Bronchial epithelial cell (primary cell): ENCODE data around the gene DOCK11. TPM values are rescaled to one million over a fixed set of nuclear protein-coding genes. Genes with fewer than 3 reads are reported as not detected.

Experiments
- DNase-seq: peaks from one replicate; pipeline ENCODE4 v3.0.0-alpha.2; 2010; ENCODE audit warnings: low read depth
- FAIRE-seq: peaks from 2 replicates; lab custom pipeline; 2011; peaks lifted over from hg19 to GRCh38; lab: Jason Lieb, UNC
- H3K27me3 ChIP-seq: 2 replicates; pipeline ENCODE4 v1.5.1; 2011; ENCODE audit warnings: low read length; ENCODE audit not compliant: control insufficient read depth, insufficient read depth
- H3K36me3 ChIP-seq: 2 replicates; pipeline ENCODE4 v1.5.1; 2011; ENCODE audit warnings: low read length; ENCODE audit not compliant: control insufficient read depth, insufficient read depth
- H3K4me3 ChIP-seq: 2 replicates; pipeline ENCODE4 v1.5.1; 2011; ENCODE audit warnings: mild to moderate bottlenecking, low read depth, low read length, control low read depth
- total RNA-seq: library from RNA; depleted of rRNA; stranded (reverse); fragments of >200 nt; gene quantifications from 2 replicates; pipeline ENCODE4 v1.2.1, GENCODE V29; 2014
- TF ChIP-seq, protein P1 (sequence below): IDR thresholded peaks from 2 replicates; pipeline ENCODE4 v1.5.1; 2011; ENCODE audit warnings: mild to moderate bottlenecking, moderate library complexity, low read length, control low read depth, inconsistent platforms; ENCODE audit not compliant: insufficient read depth, severe bottlenecking

DOCK11 gene
- total RNA-seq, 1 donor from 2014 or later, result 0.26 TPM

DNA sequence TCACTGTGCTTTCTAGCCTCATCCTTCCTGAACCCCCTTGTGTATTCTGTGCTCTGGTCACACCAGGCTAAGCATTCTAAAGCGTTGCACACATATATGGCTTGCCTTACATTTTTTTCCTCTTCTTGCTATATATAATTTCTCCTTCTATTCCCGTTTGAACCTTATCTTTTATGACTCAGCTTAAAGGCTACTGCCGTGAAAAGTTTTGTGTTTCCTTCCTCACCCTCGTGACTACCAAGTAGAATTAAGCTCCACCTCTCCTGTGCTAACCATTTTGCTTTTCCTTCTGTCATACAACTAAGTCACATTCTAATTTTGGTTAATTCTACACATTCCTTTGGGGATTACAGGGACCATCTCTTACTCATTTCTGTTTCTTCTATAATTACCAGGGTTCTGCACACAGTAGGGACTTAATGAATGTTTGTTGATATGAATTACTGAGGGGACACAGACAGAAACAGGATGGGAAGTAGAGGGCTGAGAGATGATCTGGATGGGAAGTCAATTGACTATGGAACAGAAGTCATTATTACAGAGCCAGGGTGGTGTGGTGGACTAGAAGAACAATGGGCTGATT, 67.1 kb downstream of the DOCK11 start:
- H3K36me3 ChIP-seq, result no peaks in the 10 kb centered on the region
- no peaks in the 10 kb centered on the region for H3K27me3 ChIP-seq
- DNase-seq, result peak; percentile 6
- H3K4me3 ChIP-seq, result no peak overlapping the region
- TF ChIP-seq, protein P1, sequence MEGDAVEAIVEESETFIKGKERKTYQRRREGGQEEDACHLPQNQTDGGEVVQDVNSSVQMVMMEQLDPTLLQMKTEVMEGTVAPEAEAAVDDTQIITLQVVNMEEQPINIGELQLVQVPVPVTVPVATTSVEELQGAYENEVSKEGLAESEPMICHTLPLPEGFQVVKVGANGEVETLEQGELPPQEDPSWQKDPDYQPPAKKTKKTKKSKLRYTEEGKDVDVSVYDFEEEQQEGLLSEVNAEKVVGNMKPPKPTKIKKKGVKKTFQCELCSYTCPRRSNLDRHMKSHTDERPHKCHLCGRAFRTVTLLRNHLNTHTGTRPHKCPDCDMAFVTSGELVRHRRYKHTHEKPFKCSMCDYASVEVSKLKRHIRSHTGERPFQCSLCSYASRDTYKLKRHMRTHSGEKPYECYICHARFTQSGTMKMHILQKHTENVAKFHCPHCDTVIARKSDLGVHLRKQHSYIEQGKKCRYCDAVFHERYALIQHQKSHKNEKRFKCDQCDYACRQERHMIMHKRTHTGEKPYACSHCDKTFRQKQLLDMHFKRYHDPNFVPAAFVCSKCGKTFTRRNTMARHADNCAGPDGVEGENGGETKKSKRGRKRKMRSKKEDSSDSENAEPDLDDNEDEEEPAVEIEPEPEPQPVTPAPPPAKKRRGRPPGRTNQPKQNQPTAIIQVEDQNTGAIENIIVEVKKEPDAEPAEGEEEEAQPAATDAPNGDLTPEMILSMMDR, result no peak
- FAIRE-seq, result no peak

DNA sequence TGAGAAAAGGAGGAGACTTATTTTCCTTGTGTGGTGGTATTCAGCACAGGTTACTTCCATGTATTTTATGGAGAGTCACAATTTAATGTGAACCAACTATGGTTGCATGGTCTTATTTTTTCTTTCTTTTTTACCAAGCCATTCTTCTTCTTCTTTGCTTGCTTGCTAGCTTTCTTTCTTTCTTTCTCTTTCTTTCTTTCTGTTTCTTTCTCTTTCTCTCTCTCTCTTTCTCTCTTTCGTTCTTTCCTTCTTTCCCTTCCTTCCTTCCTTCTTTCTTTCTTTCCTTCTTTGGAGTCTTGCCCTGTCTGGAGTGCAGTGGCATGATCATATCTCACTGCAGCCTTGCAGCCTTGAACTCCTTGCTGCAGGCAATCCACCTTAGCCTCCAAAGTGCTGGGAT, 68.9 kb downstream of the DOCK11 start:
- FAIRE-seq, result no peak
- H3K27me3 ChIP-seq, result no peaks in the 10 kb centered on the region
- TF ChIP-seq, protein P1, result no peak

DNA sequence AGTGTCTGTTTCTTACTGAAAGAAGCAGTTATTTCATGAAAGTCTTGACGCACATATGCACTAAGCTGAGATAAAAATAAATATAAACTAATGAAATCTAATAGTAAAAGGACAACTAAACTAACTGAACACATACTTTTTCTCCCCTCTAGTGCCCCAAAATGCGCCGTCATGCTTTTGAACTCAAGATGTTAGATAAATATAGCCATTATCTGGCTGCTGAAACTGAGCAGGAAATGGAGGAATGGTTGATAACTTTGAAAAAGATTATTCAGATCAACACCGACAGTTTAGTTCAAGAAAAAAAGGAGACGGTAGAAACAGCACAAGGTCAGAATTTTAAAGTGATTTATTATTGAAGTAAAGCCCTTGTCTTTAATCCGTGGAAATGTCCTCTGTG, 70.2 kb downstream of the DOCK11 start:
- no peak for FAIRE-seq
- no peaks in the 10 kb centered on the region for H3K27me3 ChIP-seq
- TF ChIP-seq, protein P1, result no peak

More for the DNA sequence above, 68.9 kb downstream of the DOCK11 start:
- DNase-seq, result no peak
- Histone ChIP-seq H3K4me3 (no peak overlapping the region), H3K36me3 (no peaks in the 10 kb centered on the region)

DNA sequence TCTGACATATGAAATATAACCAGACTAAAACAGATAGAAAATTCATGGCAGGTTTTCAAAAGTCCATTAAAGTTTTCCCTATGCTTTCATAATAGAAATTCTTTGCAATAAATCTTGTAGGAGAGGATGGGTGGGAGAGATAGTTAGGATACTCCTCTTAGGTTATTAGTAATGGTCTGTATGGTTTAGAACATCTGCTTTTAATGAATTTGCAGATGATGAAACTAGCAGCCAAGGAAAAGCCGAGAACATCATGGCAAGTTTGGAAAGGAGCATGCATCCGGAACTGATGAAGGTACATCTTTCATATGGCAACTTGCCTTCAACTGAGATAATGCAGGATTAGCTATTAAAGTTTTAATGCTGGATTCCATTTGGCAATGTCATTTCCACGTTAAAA, 70.7 kb downstream of the DOCK11 start:
- FAIRE-seq, result no peak

More for the DNA sequence above, 70.2 kb downstream of the DOCK11 start:
- H3K4me3 ChIP-seq, result no peak overlapping the region
- no peaks in the 10 kb centered on the region for H3K36me3 ChIP-seq
- no peak for DNase-seq

DNA sequence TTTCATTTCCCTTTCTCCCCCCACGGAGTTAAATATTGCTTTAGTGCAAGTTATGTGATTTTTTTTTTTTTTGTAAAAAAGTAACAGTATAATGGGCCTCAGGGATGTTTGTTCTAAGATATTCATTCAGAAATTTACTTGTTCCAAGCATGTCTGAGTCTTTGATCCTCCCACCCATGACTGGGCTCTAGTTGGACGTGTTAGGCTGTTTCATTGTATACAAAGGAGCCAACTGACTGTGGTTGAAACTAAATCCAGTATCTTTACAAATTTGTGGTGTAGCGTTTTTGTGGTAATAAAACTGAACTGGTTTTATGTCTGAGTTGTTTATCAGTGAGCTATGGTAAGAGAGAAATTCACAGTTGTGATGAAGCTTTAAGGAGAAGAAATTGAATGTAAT, 74.1 kb downstream of the DOCK11 start:
- no peaks in the 10 kb centered on the region for H3K27me3 ChIP-seq
- DNase-seq, result peak; percentile 10
- no peak for FAIRE-seq
- H3K4me3 ChIP-seq, result no peak overlapping the region
- TF ChIP-seq, protein P1, result no peak
- H3K36me3 ChIP-seq, result no peaks in the 10 kb centered on the region

More for the DNA sequence above, 70.7 kb downstream of the DOCK11 start:
- Histone ChIP-seq H3K27me3 (no peaks in the 10 kb centered on the region), H3K4me3 (no peak overlapping the region), H3K36me3 (no peaks in the 10 kb centered on the region)
- DNase-seq, result no peak
- TF ChIP-seq, protein P1, result no peak

DNA sequence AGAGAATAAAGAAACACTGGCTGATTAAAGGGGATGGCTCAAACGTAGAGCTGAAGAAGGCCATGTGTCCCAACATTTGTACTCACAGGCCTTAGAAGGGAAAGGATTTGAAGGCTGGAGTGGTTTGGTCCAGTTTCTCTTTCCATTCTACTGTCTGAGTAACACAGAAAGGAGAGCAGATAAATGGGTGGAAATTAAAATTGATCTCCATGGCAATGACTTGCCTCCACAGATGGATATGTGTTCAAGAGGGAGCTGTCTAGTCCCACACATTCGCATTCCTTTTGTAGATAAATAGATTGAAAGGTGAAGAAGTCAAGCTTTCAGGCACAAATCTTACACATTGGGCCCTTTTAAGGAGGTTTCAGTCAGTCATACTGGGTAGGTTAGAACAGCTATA, 74.6 kb downstream of the DOCK11 start:
- DNase-seq, result no peak
- Histone ChIP-seq H3K36me3 (no peaks in the 10 kb centered on the region), H3K4me3 (no peak overlapping the region), H3K27me3 (no peaks in the 10 kb centered on the region)
- FAIRE-seq, result no peak
- TF ChIP-seq, protein P1, result no peak
